ENCODE data around the gene LANCL2. TPM values are rescaled to one million over a fixed set of nuclear protein-coding genes. Genes with fewer than 3 reads are reported as not detected.

The LANCL2 gene
- total and polyA plus RNA-seq, 4 donors = 6.2 to 11.9 (median 10.8) TPM

DNA sequence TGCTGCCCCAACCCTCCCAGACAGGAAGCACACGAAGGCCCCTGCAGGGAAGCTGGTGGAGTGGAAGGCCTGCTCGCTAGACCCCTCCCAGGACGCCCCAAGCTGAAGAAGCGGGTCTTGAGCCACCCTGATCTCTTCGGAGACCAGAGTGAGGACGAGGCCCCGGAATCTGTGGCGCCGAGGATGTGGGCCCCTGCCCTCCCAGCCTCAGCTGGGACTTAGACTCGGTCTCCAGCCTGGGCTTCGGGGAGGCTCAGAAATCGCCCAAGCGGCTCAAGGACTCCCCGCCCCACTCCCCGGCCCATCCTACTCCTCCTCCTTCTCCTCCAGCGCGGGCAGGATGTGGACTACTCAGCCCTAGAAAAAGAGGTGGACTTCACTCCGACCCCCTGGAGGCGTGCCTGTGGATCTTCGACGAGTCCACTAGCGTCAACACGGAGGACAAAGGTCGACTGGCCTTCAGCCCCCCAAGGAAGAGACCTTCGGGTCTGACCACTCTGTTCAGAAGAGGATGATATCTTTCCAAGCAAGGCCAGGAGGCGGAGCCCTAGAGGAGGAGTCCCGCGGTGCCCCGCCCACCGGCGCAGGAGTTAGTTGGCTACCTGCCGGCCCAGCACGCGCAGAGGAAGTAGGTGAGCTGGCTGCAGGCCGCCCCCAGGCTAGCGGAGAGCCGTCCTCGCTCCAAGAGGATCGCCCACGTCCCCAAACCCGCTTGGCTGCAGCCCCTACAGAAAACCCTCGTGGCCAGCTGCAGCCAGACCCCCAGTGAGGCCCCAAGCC is 21.9 kb upstream of the LANCL2 start:
- Histone ChIP-seq H3K27ac (ENCODE audit: low read depth in 1 of 2, low read length in 2 of 2) (no peak overlapping the region), H3K4me1 (ENCODE audit: control insufficient read depth in 4 of 4, insufficient read depth in 4 of 4, low read length in 3 of 4) (no peaks in the 10 kb centered on the region), H3K4me3 (ENCODE audit: low read depth in 1 of 3, low read length in 3 of 3) (no peak overlapping the region), H3K36me3 (ENCODE audit: control insufficient read depth in 4 of 4, insufficient read depth in 3 of 4, low read depth in 1 of 4, low read length in 3 of 4) (no peaks in the 10 kb centered on the region), H3K27me3 (ENCODE audit: control insufficient read depth in 4 of 4, insufficient read depth in 4 of 4, low read length in 3 of 4) (no peaks in the 10 kb centered on the region), H3K9ac (ENCODE audit: low read depth in 1 of 2, low read length in 2 of 2) (no peak overlapping the region), H3K9me3 (ENCODE audit: control insufficient read depth in 4 of 4, low read length in 3 of 4) (peaks cover 0 to 5% (median 0%) of the 10 kb centered on the region in 4 donors)
- TF ChIP-seq HNF4G (IDR thresholded peaks at IDR 0.05) = no peak
- TF ChIP-seq YY1 (IDR thresholded peaks at IDR 0.05) = no peak
- TF ChIP-seq, protein P1, sequence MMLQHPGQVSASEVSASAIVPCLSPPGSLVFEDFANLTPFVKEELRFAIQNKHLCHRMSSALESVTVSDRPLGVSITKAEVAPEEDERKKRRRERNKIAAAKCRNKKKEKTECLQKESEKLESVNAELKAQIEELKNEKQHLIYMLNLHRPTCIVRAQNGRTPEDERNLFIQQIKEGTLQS (IDR thresholded peaks at IDR 0.05) = no peak
- 86% methylated on average over 42 of the region's 42 CpGs for WGBS
- no peak for DNase-seq (ENCODE audit: low spot score)

DNA sequence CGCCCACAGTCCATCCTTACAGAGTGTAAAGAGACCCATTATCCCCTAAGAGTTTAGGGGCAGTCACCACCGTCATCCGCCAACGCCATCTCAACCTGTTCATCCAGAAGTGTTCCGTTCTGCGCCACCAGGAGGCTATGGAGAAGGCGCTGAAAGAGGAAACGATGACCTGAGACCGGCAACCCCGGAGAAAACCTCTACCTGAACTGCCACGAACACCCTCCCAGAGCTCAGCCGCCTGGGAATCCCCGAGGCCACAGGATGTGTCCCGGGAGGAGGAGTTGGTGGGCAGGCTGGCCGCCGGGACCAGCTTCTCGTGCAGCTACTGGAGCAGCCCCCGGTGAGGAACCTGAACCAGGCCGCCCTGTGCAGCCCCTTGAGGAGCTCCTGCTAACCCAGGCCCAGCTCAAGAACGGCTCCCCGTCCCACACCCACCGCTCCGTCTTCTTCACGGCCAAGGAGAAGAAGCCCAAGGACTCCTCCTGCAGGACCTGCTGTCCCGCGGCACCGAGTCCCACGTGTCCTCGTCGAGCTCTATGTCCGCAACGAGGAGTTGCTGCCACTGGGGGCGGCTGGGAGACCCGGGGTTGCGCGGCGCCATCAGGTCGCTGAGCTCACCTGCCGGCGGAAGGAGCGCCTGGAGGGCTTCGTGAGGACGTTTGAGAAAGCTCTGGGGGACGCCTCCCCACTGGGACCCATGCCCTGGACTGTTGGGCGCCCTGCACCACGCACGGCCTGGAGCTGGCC is 21.1 kb upstream of the LANCL2 start:
- H3K4me1 ChIP-seq (ENCODE audit: control insufficient read depth in 4 of 4, insufficient read depth in 4 of 4, low read length in 3 of 4) = no peaks in the 10 kb centered on the region
- DNase-seq (ENCODE audit: low spot score) = no peak
- H3K4me3 ChIP-seq (ENCODE audit: low read depth in 1 of 3, low read length in 3 of 3) = no peak overlapping the region
- WGBS = 90% methylated on average over 47 of the region's 47 CpGs
- peaks cover 0 to 5% (median 0%) of the 10 kb centered on the region in 4 donors for H3K9me3 ChIP-seq (ENCODE audit: control insufficient read depth in 4 of 4, low read length in 3 of 4)
- TF ChIP-seq FOXA2 (IDR thresholded peaks at IDR 0.05) (no peak), RXRA (IDR thresholded peaks at IDR 0.05) (no peak), TAF1 (conservative IDR thresholded peaks at IDR 0.05) (no peak), YY1 (IDR thresholded peaks at IDR 0.05) (no peak), RAD21 (IDR thresholded peaks at IDR 0.05) (no peak), HNF4A (conservative IDR thresholded peaks at IDR 0.05) (no peak), FOXA1 (IDR thresholded peaks at IDR 0.05) (no peak), JUND (IDR thresholded peaks at IDR 0.05) (no peak), EGR1 (IDR thresholded peaks at IDR 0.05; ENCODE audit: low read depth in 2 of 2) (no peak), GABPA (IDR thresholded peaks at IDR 0.05 in 1 of 2, conservative IDR thresholded peaks at IDR 0.05 in 1 of 2) (no peak)
- TF ChIP-seq, protein P2, sequence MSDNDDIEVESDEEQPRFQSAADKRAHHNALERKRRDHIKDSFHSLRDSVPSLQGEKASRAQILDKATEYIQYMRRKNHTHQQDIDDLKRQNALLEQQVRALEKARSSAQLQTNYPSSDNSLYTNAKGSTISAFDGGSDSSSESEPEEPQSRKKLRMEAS (IDR thresholded peaks at IDR 0.05) = no peak
- TF ChIP-seq, protein P3, sequence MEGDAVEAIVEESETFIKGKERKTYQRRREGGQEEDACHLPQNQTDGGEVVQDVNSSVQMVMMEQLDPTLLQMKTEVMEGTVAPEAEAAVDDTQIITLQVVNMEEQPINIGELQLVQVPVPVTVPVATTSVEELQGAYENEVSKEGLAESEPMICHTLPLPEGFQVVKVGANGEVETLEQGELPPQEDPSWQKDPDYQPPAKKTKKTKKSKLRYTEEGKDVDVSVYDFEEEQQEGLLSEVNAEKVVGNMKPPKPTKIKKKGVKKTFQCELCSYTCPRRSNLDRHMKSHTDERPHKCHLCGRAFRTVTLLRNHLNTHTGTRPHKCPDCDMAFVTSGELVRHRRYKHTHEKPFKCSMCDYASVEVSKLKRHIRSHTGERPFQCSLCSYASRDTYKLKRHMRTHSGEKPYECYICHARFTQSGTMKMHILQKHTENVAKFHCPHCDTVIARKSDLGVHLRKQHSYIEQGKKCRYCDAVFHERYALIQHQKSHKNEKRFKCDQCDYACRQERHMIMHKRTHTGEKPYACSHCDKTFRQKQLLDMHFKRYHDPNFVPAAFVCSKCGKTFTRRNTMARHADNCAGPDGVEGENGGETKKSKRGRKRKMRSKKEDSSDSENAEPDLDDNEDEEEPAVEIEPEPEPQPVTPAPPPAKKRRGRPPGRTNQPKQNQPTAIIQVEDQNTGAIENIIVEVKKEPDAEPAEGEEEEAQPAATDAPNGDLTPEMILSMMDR (IDR thresholded peaks at IDR 0.05; ENCODE audit: low read depth, low read length, missing input control) = no peak
- TF ChIP-seq, protein P1 (IDR thresholded peaks at IDR 0.05) = no peak
- TF ChIP-seq, protein P4, sequence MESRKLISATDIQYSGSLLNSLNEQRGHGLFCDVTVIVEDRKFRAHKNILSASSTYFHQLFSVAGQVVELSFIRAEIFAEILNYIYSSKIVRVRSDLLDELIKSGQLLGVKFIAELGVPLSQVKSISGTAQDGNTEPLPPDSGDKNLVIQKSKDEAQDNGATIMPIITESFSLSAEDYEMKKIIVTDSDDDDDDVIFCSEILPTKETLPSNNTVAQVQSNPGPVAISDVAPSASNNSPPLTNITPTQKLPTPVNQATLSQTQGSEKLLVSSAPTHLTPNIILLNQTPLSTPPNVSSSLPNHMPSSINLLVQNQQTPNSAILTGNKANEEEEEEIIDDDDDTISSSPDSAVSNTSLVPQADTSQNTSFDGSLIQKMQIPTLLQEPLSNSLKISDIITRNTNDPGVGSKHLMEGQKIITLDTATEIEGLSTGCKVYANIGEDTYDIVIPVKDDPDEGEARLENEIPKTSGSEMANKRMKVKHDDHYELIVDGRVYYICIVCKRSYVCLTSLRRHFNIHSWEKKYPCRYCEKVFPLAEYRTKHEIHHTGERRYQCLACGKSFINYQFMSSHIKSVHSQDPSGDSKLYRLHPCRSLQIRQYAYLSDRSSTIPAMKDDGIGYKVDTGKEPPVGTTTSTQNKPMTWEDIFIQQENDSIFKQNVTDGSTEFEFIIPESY (IDR thresholded peaks at IDR 0.05) = no peak
- TF ChIP-seq, protein P5, sequence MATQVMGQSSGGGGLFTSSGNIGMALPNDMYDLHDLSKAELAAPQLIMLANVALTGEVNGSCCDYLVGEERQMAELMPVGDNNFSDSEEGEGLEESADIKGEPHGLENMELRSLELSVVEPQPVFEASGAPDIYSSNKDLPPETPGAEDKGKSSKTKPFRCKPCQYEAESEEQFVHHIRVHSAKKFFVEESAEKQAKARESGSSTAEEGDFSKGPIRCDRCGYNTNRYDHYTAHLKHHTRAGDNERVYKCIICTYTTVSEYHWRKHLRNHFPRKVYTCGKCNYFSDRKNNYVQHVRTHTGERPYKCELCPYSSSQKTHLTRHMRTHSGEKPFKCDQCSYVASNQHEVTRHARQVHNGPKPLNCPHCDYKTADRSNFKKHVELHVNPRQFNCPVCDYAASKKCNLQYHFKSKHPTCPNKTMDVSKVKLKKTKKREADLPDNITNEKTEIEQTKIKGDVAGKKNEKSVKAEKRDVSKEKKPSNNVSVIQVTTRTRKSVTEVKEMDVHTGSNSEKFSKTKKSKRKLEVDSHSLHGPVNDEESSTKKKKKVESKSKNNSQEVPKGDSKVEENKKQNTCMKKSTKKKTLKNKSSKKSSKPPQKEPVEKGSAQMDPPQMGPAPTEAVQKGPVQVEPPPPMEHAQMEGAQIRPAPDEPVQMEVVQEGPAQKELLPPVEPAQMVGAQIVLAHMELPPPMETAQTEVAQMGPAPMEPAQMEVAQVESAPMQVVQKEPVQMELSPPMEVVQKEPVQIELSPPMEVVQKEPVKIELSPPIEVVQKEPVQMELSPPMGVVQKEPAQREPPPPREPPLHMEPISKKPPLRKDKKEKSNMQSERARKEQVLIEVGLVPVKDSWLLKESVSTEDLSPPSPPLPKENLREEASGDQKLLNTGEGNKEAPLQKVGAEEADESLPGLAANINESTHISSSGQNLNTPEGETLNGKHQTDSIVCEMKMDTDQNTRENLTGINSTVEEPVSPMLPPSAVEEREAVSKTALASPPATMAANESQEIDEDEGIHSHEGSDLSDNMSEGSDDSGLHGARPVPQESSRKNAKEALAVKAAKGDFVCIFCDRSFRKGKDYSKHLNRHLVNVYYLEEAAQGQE (IDR thresholded peaks at IDR 0.05) = no peak
- no peaks in the 10 kb centered on the region for H3K27me3 ChIP-seq (ENCODE audit: control insufficient read depth in 4 of 4, insufficient read depth in 4 of 4, low read length in 3 of 4)
- no peak overlapping the region for H3K9ac ChIP-seq (ENCODE audit: low read depth in 1 of 2, low read length in 2 of 2)
- H3K36me3 ChIP-seq (ENCODE audit: control insufficient read depth in 4 of 4, insufficient read depth in 3 of 4, low read depth in 1 of 4, low read length in 3 of 4) = no peaks in the 10 kb centered on the region
- no peak overlapping the region for H3K27ac ChIP-seq (ENCODE audit: low read depth in 1 of 2, low read length in 2 of 2)
